ENCODE results near the gene MOV10. TPM values are rescaled to one million over a fixed set of nuclear protein-coding genes. Genes with fewer than 3 reads are reported as not detected.
"Not testable (repeated sequence)": the region's sequence is repeated elsewhere in the genome, so short reads cannot be mapped to it uniquely, and the experiment has no call there.

MOV10 gene
- total and polyA plus RNA-seq, 2 donors (not counting 1 experiment from before 2014, with no cell fraction given), result 31.0 to 46.2 TPM

DNA sequence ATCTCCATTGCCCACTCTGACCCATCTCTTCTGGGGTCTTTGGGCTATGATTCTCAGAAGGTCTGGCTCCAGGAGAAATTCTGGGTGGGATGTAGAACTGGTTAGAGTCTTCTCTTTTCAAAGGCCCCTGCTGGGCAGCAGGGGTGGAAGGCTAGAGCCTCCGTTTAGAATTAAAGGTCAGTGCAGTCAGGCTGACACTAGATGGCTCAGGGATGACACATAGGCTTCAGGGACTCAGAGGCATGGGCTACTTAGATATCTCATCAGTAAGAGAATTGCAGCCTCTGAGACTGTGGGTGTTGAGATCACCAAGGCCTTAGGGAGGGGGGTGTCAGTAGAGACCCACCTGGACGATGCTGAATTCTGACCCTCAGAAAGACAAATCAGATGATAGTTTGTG, 53.3 kb downstream of the MOV10 start:
- no peak overlapping the region for H3K27ac ChIP-seq (ENCODE audit: low read length in 2 of 2)
- no peak overlapping the region for H3K9ac ChIP-seq (ENCODE audit: low read length)
- peaks cover 0 to 4% (median 2%) of the 10 kb centered on the region in 4 experiments for H3K27me3 ChIP-seq (replicated peaks in 1 of 4; ENCODE audit: control extremely low read depth in 1 of 4, control insufficient read depth in 3 of 4, insufficient read depth in 4 of 4, low read length in 3 of 4)
- no peak overlapping the region for H3K4me2 ChIP-seq (replicated peaks; ENCODE audit: low read depth, low read length, poor library complexity, severe bottlenecking)
- H3K79me2 ChIP-seq (ENCODE audit: control insufficient read depth, insufficient read depth, low read length), result no peaks in the 10 kb centered on the region
- no peaks in the 10 kb centered on the region for H4K20me1 ChIP-seq (ENCODE audit: control insufficient read depth, insufficient read depth, low read length, poor library complexity, severe bottlenecking)
- Mint-ChIP-seq H3K27ac (no peak overlapping the region), H3K9me3 (ENCODE audit: insufficient read depth) (no peaks in the 10 kb centered on the region), H3K27me3 (peaks cover 10% of the 10 kb centered on the region), H3K4me3 (no peak overlapping the region), H3K4me1 (peaks cover 11% of the 10 kb centered on the region)
- no peak overlapping the region for H3K4me3 ChIP-seq (ENCODE audit: control extremely low read depth in 1 of 5, extremely low read depth in 1 of 5, insufficient read depth in 1 of 5, low read depth in 2 of 5, low read length in 4 of 5)
- CTCF ChIA-PET, result no interaction called here
- DNase-seq, result no peak
- H3K9me3 ChIP-seq (ENCODE audit: control extremely low read depth in 1 of 3, control insufficient read depth in 2 of 3, insufficient read depth in 1 of 3, low read length in 2 of 3), result no peaks in the 10 kb centered on the region
- H2AFZ ChIP-seq (ENCODE audit: insufficient read depth, low read depth, low read length, poor library complexity, severe bottlenecking), result no peak overlapping the region
- POLR2A ChIA-PET, result no interaction called here
- no peak for TF ChIP-seq EZH2 (IDR thresholded peaks at IDR 0.05; ENCODE audit: borderline replicate concordance, insufficient read depth, low read depth, low read length, poor library complexity, severe bottlenecking)
- TF ChIP-seq, protein P1, sequence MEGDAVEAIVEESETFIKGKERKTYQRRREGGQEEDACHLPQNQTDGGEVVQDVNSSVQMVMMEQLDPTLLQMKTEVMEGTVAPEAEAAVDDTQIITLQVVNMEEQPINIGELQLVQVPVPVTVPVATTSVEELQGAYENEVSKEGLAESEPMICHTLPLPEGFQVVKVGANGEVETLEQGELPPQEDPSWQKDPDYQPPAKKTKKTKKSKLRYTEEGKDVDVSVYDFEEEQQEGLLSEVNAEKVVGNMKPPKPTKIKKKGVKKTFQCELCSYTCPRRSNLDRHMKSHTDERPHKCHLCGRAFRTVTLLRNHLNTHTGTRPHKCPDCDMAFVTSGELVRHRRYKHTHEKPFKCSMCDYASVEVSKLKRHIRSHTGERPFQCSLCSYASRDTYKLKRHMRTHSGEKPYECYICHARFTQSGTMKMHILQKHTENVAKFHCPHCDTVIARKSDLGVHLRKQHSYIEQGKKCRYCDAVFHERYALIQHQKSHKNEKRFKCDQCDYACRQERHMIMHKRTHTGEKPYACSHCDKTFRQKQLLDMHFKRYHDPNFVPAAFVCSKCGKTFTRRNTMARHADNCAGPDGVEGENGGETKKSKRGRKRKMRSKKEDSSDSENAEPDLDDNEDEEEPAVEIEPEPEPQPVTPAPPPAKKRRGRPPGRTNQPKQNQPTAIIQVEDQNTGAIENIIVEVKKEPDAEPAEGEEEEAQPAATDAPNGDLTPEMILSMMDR (IDR thresholded peaks at IDR 0.05), result no peak
- H3K36me3 ChIP-seq (replicated peaks in 1 of 2; ENCODE audit: control extremely low read depth in 1 of 2, control insufficient read depth in 1 of 2, extremely low read depth in 1 of 2, insufficient read depth in 2 of 2, low read length in 1 of 2), result no peaks in the 10 kb centered on the region
- intact Hi-C loops (cut with micrococcal nuclease), result no loop called here
- no peak for ATAC-seq (ENCODE audit: low read depth)
- WGBS (ENCODE audit: insufficient coverage), result 60% methylated on average over 1 of the region's 2 CpGs
- H3K4me1 ChIP-seq (ENCODE audit: control insufficient read depth in 2 of 2, insufficient read depth in 2 of 2, low read length in 2 of 2), result peaks cover 4 to 10% of the 10 kb centered on the region in 2 donors

DNA sequence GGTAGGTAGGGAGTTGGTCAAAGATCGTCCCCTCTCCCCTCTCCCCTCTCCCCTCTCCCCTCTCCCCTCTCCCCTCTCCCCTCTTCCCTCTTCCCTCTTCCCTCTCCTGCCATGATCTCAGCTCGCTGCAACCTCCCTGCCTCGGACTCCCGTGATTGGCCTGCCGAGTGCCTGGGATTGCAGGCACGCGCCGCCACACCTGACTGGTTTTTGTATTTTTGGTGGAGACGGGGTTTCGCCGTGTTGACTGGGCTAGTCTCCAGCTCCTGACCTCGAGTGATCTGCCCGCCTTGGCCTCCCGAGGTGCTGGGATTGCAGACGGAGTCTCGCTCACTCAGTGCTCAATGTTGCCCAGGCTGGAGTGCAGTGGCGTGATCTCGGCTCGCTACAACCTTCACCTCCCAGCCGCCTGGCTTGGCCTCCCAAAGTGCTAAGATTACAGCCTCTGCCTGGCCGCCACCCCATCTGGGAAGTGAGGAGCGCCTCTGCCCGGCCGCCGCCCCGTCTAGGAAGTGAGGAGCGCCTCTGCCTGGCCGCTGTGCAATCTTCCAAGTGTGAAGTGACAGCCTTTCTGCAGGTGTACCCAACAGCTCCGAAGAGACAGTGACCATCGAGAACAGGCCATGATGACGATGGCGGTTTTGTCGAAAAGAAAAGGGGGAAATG, 54.0 kb downstream of the MOV10 start:
- 94% methylated on average over 16 of the region's 33 CpGs for WGBS (ENCODE audit: insufficient coverage)
- H3K9me3 ChIP-seq (ENCODE audit: control extremely low read depth in 1 of 3, control insufficient read depth in 2 of 3, insufficient read depth in 1 of 3, low read length in 2 of 3); H3K27me3 ChIP-seq (replicated peaks in 1 of 4; ENCODE audit: control extremely low read depth in 1 of 4, control insufficient read depth in 3 of 4, insufficient read depth in 4 of 4, low read length in 3 of 4); H3K4me3 ChIP-seq (ENCODE audit: control extremely low read depth in 1 of 5, extremely low read depth in 1 of 5, insufficient read depth in 1 of 5, low read depth in 2 of 5, low read length in 4 of 5); H3K27ac ChIP-seq (ENCODE audit: low read length in 2 of 2); H3K4me1 Mint-ChIP-seq; H3K4me1 ChIP-seq (ENCODE audit: control insufficient read depth in 2 of 2, insufficient read depth in 2 of 2, low read length in 2 of 2); POLR2A ChIA-PET; H3K9ac ChIP-seq (ENCODE audit: low read length); intact Hi-C loops (cut with micrococcal nuclease); DNase-seq; H3K79me2 ChIP-seq (ENCODE audit: control insufficient read depth, insufficient read depth, low read length); H3K27ac Mint-ChIP-seq; ATAC-seq (ENCODE audit: low read depth); H3K4me2 ChIP-seq (replicated peaks; ENCODE audit: low read depth, low read length, poor library complexity, severe bottlenecking); H4K20me1 ChIP-seq (ENCODE audit: control insufficient read depth, insufficient read depth, low read length, poor library complexity, severe bottlenecking); H3K27me3 Mint-ChIP-seq; H3K4me3 Mint-ChIP-seq; H3K36me3 ChIP-seq (replicated peaks in 1 of 2; ENCODE audit: control extremely low read depth in 1 of 2, control insufficient read depth in 1 of 2, extremely low read depth in 1 of 2, insufficient read depth in 2 of 2, low read length in 1 of 2); H3K9me3 Mint-ChIP-seq (ENCODE audit: insufficient read depth); H2AFZ ChIP-seq (ENCODE audit: insufficient read depth, low read depth, low read length, poor library complexity, severe bottlenecking): not testable (repeated sequence)
- CTCF ChIA-PET, result interaction anchor here (2.6 kb wide), 1 partner anchor 9 kb away, joined by 8 read pairs; a partner anchor contains a TSS

DNA sequence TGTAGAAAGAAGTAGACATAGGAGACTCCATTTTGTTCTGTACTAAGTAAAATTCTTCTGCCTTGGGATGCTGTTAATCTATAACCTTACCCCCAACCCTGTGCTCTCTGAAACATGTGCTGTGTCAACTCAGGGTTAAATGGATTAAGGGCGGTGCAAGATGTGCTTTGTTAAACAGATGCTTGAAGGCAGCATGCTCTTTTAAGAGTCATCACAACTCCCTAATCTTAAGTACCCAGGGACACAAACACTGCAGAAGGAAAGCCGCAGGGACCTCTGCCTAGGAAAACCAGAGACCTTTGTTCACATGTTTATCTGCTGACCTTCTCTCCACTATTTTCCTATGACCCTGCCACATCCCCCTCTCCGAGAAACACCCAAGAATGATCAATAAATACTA, 54.6 kb downstream of the MOV10 start:
- H4K20me1 ChIP-seq (ENCODE audit: control insufficient read depth, insufficient read depth, low read length, poor library complexity, severe bottlenecking); intact Hi-C loops (cut with micrococcal nuclease); H3K9me3 Mint-ChIP-seq (ENCODE audit: insufficient read depth); H3K4me3 ChIP-seq (ENCODE audit: control extremely low read depth in 1 of 5, extremely low read depth in 1 of 5, insufficient read depth in 1 of 5, low read depth in 2 of 5, low read length in 4 of 5); H3K36me3 ChIP-seq (replicated peaks in 1 of 2; ENCODE audit: control extremely low read depth in 1 of 2, control insufficient read depth in 1 of 2, extremely low read depth in 1 of 2, insufficient read depth in 2 of 2, low read length in 1 of 2); H3K4me2 ChIP-seq (replicated peaks; ENCODE audit: low read depth, low read length, poor library complexity, severe bottlenecking); DNase-seq; H3K4me1 Mint-ChIP-seq; H2AFZ ChIP-seq (ENCODE audit: insufficient read depth, low read depth, low read length, poor library complexity, severe bottlenecking); H3K27ac ChIP-seq (ENCODE audit: low read length in 2 of 2); H3K9ac ChIP-seq (ENCODE audit: low read length); H3K27ac Mint-ChIP-seq; H3K27me3 Mint-ChIP-seq; H3K4me1 ChIP-seq (ENCODE audit: control insufficient read depth in 2 of 2, insufficient read depth in 2 of 2, low read length in 2 of 2); H3K79me2 ChIP-seq (ENCODE audit: control insufficient read depth, insufficient read depth, low read length); H3K27me3 ChIP-seq (replicated peaks in 1 of 4; ENCODE audit: control extremely low read depth in 1 of 4, control insufficient read depth in 3 of 4, insufficient read depth in 4 of 4, low read length in 3 of 4); ATAC-seq (ENCODE audit: low read depth); POLR2A ChIA-PET; H3K9me3 ChIP-seq (ENCODE audit: control extremely low read depth in 1 of 3, control insufficient read depth in 2 of 3, insufficient read depth in 1 of 3, low read length in 2 of 3); H3K4me3 Mint-ChIP-seq: not testable (repeated sequence)
- no CpG with 5 or more reads among the region's 3 CpGs for WGBS (ENCODE audit: insufficient coverage)
- CTCF ChIA-PET, result interaction anchor here (2.6 kb wide), 1 partner anchor 10 kb away, joined by 8 read pairs; a partner anchor contains a TSS
